ENCODE measurements around the gene C12orf56.

Gene C12orf56

GRCh38 chr12:64404470-64405256, 14.1 kb upstream of the C12orf56 start:
- Histone ChIP-seq H3K9me3 (ENCODE audit: control insufficient read depth, low read length) (no peaks in the 10 kb centered on the region), H3K9ac (peak overlapping the region; percentile 74), H3K36me3 (ENCODE audit: control insufficient read depth, insufficient read depth, low read length) (no peaks in the 10 kb centered on the region), H3K4me3 (ENCODE audit: low read depth, low read length) (peak overlapping the region; percentile 75), H3K4me2 (ENCODE audit: low read length) (peak overlapping the region; percentile 87), H3K4me1 (peaks cover 16% of the 10 kb centered on the region), H3K27me3 (ENCODE audit: control insufficient read depth, insufficient read depth, low read length) (no peaks in the 10 kb centered on the region), H3K79me2 (peaks cover 27% of the 10 kb centered on the region), H2AFZ (peak overlapping the region; percentile 100), H3K27ac (peak overlapping the region; percentile 95)
- TF ChIP-seq, protein P1, sequence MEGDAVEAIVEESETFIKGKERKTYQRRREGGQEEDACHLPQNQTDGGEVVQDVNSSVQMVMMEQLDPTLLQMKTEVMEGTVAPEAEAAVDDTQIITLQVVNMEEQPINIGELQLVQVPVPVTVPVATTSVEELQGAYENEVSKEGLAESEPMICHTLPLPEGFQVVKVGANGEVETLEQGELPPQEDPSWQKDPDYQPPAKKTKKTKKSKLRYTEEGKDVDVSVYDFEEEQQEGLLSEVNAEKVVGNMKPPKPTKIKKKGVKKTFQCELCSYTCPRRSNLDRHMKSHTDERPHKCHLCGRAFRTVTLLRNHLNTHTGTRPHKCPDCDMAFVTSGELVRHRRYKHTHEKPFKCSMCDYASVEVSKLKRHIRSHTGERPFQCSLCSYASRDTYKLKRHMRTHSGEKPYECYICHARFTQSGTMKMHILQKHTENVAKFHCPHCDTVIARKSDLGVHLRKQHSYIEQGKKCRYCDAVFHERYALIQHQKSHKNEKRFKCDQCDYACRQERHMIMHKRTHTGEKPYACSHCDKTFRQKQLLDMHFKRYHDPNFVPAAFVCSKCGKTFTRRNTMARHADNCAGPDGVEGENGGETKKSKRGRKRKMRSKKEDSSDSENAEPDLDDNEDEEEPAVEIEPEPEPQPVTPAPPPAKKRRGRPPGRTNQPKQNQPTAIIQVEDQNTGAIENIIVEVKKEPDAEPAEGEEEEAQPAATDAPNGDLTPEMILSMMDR (IDR thresholded peaks at IDR 0.05), result no peak

DNA sequence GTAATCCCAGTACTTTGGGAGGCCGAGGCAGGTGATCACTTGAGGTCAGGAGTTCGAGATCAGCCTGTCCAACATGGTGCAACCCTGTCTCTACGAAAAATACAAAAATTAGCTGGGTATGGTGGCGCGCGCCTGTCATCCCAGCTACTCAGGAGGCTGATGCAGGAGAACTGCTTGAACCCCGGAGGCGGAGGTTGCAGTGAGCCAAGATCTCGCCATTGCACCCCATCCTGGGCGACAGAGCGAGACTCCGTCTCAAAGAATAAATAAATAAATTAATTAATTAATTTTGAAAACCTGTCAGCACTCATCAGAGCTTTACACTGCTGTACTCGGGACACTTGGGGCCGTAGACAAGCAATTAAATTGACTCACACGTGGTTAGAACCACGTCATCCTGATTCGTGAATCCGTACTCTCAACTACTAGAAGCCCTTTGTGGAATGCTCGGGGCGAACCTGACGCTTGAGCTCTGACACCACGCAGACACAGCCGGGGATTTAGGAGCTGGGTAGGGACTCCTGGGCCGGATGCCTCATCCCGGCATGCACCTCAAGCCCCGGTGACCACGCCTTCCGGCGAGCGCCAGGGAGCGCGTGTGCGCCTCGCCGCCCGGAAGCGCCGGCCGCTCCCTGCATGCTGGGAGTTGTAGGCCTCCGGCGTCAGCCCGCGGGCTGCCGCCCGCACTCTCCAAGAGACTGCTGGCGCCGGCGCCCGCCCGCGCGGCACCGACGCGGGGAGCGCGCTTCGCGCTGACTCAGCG, 13.3 kb upstream of the C12orf56 start, which contains the start of gene XPOT:
Gene XPOT (plus strand): TSS at position 686 of the 763 bp plus-strand sequence. CDS start 5,644 bp downstream, outside the sequence.
- H3K4me2 ChIP-seq (ENCODE audit: low read length), result peak within 1 kb of the TSS; percentile 87
- H3K79me2 ChIP-seq, result peaks cover 27% of the 10 kb centered on the region
- H3K9ac ChIP-seq, result peak within 1 kb of the TSS; percentile 74
- H3K27ac ChIP-seq, result peak within 1 kb of the TSS; percentile 95
- H3K27me3 ChIP-seq (ENCODE audit: control insufficient read depth, insufficient read depth, low read length), result no peaks in the 10 kb centered on the region
- peak within 1 kb of the TSS; percentile 100 for H2AFZ ChIP-seq
- H3K9me3 ChIP-seq (ENCODE audit: control insufficient read depth, low read length), result no peaks in the 10 kb centered on the region
- TF ChIP-seq, protein P1 (IDR thresholded peaks at IDR 0.05), result no peak
- H3K36me3 ChIP-seq (ENCODE audit: control insufficient read depth, insufficient read depth, low read length), result no peaks in the 10 kb centered on the region
- H3K4me3 ChIP-seq (ENCODE audit: low read depth, low read length), result peak within 1 kb of the TSS; percentile 75
- H3K4me1 ChIP-seq, result peaks cover 16% of the 10 kb centered on the region

- Histone ChIP-seq H3K4me2 (ENCODE audit: low read length) (no peak overlapping the region), H3K9ac (no peak overlapping the region), H2AFZ (no peak overlapping the region), H3K36me3 (ENCODE audit: control insufficient read depth, insufficient read depth, low read length) (no peaks in the 10 kb centered on the region), H3K27me3 (ENCODE audit: control insufficient read depth, insufficient read depth, low read length) (no peaks in the 10 kb centered on the region), H3K9me3 (ENCODE audit: control insufficient read depth, low read length) (no peaks in the 10 kb centered on the region), H3K4me1 (peaks cover 12% of the 10 kb centered on the region), H3K4me3 (ENCODE audit: low read depth, low read length) (no peak overlapping the region), H3K79me2 (peaks cover 20% of the 10 kb centered on the region), H3K27ac (no peak overlapping the region)
- TF ChIP-seq, protein P1 (IDR thresholded peaks at IDR 0.05), result no peak
These were observed 11.6 kb upstream of the C12orf56 start for GRCh38 chr12:64402181-64402580.

GRCh38 chr12:64400041-64400440, 9.5 kb upstream of the C12orf56 start:
- TF ChIP-seq, protein P1 (IDR thresholded peaks at IDR 0.05), result no peak
- Histone ChIP-seq H3K36me3 (ENCODE audit: control insufficient read depth, insufficient read depth, low read length) (no peaks in the 10 kb centered on the region), H3K27ac (peak overlapping the region; percentile 24), H3K9ac (no peak overlapping the region), H3K27me3 (ENCODE audit: control insufficient read depth, insufficient read depth, low read length) (no peaks in the 10 kb centered on the region), H3K79me2 (peaks cover 2% of the 10 kb centered on the region), H3K4me2 (ENCODE audit: low read length) (no peak overlapping the region), H3K9me3 (ENCODE audit: control insufficient read depth, low read length) (no peaks in the 10 kb centered on the region), H3K4me1 (peaks cover 12% of the 10 kb centered on the region), H3K4me3 (ENCODE audit: low read depth, low read length) (no peak overlapping the region), H2AFZ (peak overlapping the region; percentile 75)
